IPS DF 19.7 (cell line): ENCODE data around the gene REST.
A peak's percentile ranks its signal among the peaks of the same experiment; 100 is the strongest.

ENCODE experiments used
- DNase-seq: peaks from one replicate; pipeline ENCODE4 v3.0.0-alpha.2; 2013; ENCODE audit warnings: low read depth, low spot score

The REST gene

GRCh38 chr4:56976283-56976836, 68.7 kb downstream of the REST start:
- no peak for DNase-seq

GRCh38 chr4:56976837-56977320, 69.2 kb downstream of the REST start:
- no peak for DNase-seq

- peak; percentile 98 for DNase-seq
Measured at GRCh38 chr4:56977321-56978012, 69.8 kb downstream of the REST start, which contains the start of gene NOA1. NOA1 (minus strand) TSS chr4:56977606; CDS start chr4:56977585, 21 bp downstream.

GRCh38 chr4:56978750-56979303, 71.1 kb downstream of the REST start, which contains the start of gene POLR2B:
POLR2B (plus strand) TSS chr4:56978896; CDS start chr4:56978986, 90 bp downstream.
- DNase-seq, result peak; percentile 80

DNA sequence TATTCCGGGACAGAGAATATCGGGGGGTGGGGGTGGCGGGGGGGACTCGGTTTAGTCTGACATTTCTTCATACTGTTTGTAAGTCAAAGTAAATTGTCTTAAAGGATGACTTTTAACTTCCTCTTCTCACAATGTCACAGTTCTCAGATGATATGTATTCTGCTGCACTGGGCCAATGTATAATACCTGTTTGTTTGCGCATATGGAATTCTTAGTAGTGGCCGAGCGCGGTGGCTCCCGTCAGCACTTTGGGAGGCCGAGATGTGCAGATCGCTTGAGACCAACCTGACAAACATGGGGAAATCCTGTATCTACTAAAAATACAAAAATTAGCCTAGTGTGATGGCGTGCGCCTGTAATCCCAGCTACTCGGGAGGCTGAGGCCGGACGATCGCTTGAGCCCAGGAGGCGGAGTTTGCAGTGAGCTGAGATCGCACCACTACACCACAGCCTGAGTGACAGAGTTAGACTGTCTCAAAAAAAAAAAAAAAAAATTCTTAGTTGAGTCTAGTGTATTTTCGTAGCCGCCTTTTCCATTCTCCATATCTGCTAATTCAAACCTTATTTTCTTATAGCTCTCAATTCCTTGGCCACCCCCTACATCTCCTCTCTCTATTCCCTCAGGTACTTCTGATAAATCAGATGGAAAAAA, 71.8 kb downstream of the REST start:
- DNase-seq, result no peak

DNA sequence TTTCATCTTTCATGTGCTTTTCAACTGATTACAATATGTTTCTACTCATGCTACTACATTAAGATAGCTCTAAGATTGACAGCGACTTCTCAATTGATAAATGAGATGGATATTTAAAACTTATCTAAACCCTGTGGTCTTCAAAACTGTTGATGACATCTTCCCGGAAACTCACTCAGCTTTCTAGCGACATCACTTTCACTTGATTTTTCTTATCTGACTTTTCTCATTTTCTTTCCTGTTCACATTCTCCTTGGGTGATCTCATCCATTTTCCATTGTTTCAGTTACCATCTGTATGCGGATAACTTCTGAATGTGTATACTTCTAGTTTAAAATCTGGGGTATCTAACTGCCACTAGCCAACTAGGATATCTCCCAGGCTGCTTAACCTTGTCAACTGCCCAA, 74.1 kb downstream of the REST start:
- no peak for DNase-seq

DNA sequence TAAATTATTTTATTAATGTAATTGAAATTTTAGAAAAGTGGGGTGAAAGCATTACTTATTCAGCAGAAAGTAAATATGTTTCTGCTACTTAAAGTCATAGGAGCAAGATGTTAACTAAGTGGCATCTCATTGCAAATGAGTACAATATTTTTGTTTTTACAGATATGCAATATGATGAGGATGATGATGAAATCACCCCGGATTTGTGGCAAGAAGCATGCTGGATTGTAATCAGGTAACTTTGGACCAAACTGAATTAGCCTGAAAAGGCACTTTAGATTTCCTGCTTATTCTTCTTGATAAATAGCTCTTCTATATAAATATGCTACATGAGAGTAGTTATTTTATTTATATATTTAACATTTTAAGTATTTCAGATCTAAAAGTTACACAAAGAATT, 78.5 kb downstream of the REST start:
- no peak for DNase-seq

DNA sequence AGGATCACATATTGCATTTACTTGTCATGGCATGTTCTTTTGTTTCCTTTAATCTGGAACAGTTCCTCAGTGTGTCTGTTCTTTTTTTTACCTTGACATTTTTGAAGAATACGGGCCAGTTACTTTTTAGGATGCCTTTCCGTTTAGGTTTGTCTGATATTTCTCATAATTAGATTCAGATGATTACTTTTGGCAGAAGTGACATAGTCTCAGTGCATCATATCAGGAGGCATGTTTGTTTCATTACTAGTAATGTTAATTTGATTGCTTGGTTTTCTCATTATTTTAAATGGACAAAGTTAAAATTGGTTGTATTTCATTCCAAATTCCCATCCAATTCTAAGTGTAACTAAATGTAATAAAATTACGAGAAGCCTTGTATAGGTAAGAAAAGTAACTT, 79.3 kb downstream of the REST start:
- no peak for DNase-seq

DNA sequence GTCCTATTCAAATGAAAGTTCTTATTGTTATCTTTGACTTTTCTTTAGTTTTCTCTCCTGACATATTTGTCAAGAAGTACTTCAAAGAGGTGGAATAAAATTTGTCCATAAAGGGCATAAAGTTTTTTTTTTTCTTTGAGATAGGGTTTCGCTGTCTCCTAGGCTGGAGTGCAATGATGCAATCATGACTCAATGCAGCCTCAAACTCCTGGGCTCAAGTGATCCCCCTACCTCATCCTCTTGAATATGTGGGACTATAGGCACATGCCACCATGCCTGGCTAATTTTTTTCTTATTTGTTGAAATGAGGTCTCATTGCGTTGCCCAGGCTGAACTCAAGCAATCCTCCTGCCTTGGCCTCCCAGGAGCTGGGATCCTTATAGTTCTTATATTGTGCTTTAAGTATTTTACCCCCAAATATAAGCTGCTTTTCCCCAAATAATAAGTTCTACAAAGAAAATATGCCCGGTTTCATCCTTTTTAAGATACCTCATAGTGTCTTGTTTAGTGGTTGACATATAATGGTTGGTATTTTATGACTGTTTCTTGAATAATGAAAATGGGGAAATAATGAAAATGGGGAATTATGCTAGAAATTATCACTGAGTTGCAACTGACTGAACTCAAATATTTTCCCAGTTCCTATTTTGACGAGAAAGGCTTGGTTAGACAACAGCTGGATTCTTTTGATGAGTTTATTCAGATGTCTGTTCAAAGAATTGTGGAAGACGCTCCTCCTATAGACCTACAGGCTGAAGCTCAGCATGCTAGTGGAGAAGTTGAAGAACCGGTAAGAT, 82.6 kb downstream of the REST start:
- DNase-seq, result no peak

DNA sequence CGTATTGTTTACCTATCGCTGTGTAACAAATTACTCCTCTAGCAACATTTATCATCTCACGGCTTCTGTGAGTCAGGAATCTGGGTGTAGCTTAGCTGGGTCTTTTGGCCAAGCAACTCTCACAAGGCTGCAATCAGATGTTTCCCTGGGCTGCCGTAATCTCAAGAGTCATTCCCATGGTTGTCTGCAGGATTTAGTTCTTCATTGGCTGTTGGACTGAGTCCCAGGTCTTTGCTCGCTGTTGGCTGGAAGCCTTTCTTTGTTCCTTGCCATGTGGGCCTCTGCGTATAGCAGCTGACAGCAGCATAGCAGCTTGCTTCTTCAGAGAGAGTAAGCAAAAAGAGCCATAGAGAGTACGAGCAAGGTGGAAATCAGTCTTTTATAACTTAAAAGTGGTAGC, 87.8 kb downstream of the REST start:
- no peak for DNase-seq

GRCh38 chr4:56999751-57000150, 92.1 kb downstream of the REST start:
- no peak for DNase-seq

DNA sequence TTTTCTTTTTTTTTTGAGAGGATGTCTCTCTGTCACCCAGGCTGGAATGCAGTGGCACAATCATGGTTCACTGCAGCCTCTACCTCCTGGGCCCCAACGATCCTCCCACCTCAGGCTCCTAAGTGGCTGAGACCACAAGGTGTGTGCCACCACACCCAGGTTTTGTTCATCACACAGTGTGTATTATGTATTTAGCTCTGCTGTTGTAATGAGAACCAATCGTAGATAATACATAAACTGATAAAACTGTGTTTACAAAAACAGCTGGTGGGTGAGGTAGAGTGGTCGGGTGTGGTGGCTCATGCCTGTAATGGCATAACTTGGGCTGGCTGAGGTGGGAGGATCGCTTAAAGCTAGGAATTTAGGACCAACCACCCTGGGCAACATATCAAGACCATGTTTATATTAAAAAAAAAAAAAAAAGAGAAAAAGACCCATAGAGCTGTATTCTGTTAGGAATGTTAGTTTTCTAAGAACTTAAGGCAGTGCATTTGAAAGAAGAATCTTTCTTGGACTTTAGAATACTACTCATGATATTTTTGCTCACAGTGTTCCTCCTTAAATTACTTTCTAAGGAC, 105.9 kb downstream of the REST start:
- DNase-seq, result no peak
